Natural killer cell treated with Interleukin-12 subunit alpha and Interleukin-12 subunit beta and Interleukin-15 and Interleukin-18, amount 100 ng/mL, for 72 hours (primary cell): ENCODE results near the gene ZNF3. TPM values are rescaled to one million over a fixed set of nuclear protein-coding genes. Genes with fewer than 3 reads are reported as not detected.

Experiments
- ATAC-seq, 2 donors: fragments of 150-1000 bp; cut with Tn5 transposase in 1 of 2; sonication (Bioruptor Pico), chemical (Tn5 transposase) in 1 of 2; 2 replicates each; pipeline ENCODE4 v1.10.0; 2021
- DNase-seq: peaks from one replicate; pipeline ENCODE4 v3.0.0; 2022; ENCODE audit warnings: low spot score
- H3K27ac Mint-ChIP-seq, 2 donors: 1 replicate in 1 of 2; 2 replicates in 1 of 2; pipeline ENCODE4 v1.8.0; 2022; ENCODE audit warnings: mixed read lengths in 2 of 2, mild to moderate bottlenecking in 1 of 2, moderate library complexity in 1 of 2
- H3K27me3 Mint-ChIP-seq, 2 donors: 1 replicate in 1 of 2; 2 replicates in 1 of 2; pipeline ENCODE4 v1.8.0; 2022; ENCODE audit warnings: mixed read lengths in 2 of 2
- H3K36me3 Mint-ChIP-seq: one replicate; pipeline ENCODE4 v1.8.0; 2022; ENCODE audit warnings: mixed read lengths
- H3K4me1 Mint-ChIP-seq, 2 donors: 1 replicate in 1 of 2; 2 replicates in 1 of 2; pipeline ENCODE4 v1.8.0; 2022; ENCODE audit warnings: low read depth in 2 of 2, mixed read lengths in 2 of 2, mild to moderate bottlenecking in 1 of 2
- H3K4me3 Mint-ChIP-seq: one replicate; pipeline ENCODE4 v1.8.0; 2022; ENCODE audit warnings: mixed read lengths
- H3K9me3 Mint-ChIP-seq: 2 replicates; pipeline ENCODE4 v1.8.0; 2022; ENCODE audit warnings: mixed read lengths
- total RNA-seq, 2 donors: library from RNA; stranded (reverse); gene quantifications; one replicate each; pipeline ENCODE4 v1.2.3, GENCODE V29; 2022

The ZNF3 gene
- total RNA-seq, 2 donors from 2014 or later = 19.6 to 33.6 TPM

GRCh38 chr7:100035876-100036275 is 45.6 kb downstream of the ZNF3 start:
- Mint-ChIP-seq H3K27me3 (no peaks in the 10 kb centered on the region), H3K36me3 (peaks cover 25% of the 10 kb centered on the region), H3K27ac (no peak overlapping the region), H3K4me3 (no peak overlapping the region), H3K4me1 (peaks cover 0 to 6% of the 10 kb centered on the region in 2 donors), H3K9me3 (no peaks in the 10 kb centered on the region)
- ATAC-seq (no peak), DNase-seq (no peak)

GRCh38 chr7:100034871-100035510 is 46.5 kb downstream of the ZNF3 start:
- Mint-ChIP-seq H3K9me3 (no peaks in the 10 kb centered on the region), H3K4me3 (no peak overlapping the region), H3K27ac (peak overlapping the region in 1 of 2 donors; percentile 4), H3K27me3 (no peaks in the 10 kb centered on the region), H3K36me3 (peaks cover 30% of the 10 kb centered on the region), H3K4me1 (peaks cover 0 to 8% of the 10 kb centered on the region in 2 donors)
- ATAC-seq (no peak), DNase-seq (no peak)

- peak overlapping the region in 1 of 2 donors; percentile 11 for H3K27ac Mint-ChIP-seq
- peaks cover 30% of the 10 kb centered on the region for H3K36me3 Mint-ChIP-seq
- DNase-seq = no peak
- H3K9me3 Mint-ChIP-seq = no peaks in the 10 kb centered on the region
- no peak for ATAC-seq
- H3K4me3 Mint-ChIP-seq = no peak overlapping the region
- no peaks in the 10 kb centered on the region for H3K27me3 Mint-ChIP-seq
- H3K4me1 Mint-ChIP-seq = peaks cover 0 to 10% of the 10 kb centered on the region in 2 donors
Measured at GRCh38 chr7:100033526-100033925, 48.0 kb downstream of the ZNF3 start.

GRCh38 chr7:100029596-100029995 is 51.9 kb downstream of the ZNF3 start:
- Mint-ChIP-seq H3K4me3 (no peak overlapping the region), H3K9me3 (no peaks in the 10 kb centered on the region), H3K4me1 (peaks cover 0 to 10% of the 10 kb centered on the region in 2 donors), H3K36me3 (peaks cover 17% of the 10 kb centered on the region), H3K27ac (peak overlapping the region in 1 of 2 donors; percentile 34), H3K27me3 (no peaks in the 10 kb centered on the region)
- ATAC-seq (no peak), DNase-seq (no peak)

- Mint-ChIP-seq H3K27me3 (no peaks in the 10 kb centered on the region), H3K36me3 (peaks cover 10% of the 10 kb centered on the region), H3K27ac (no peak overlapping the region), H3K4me3 (no peak overlapping the region), H3K9me3 (no peaks in the 10 kb centered on the region), H3K4me1 (peaks cover 0 to 16% of the 10 kb centered on the region in 2 donors)
- ATAC-seq (no peak), DNase-seq (no peak)
Measured at GRCh38 chr7:100027197-100027596, 54.3 kb downstream of the ZNF3 start.

GRCh38 chr7:100024020-100024619 is 57.4 kb downstream of the ZNF3 start:
- Mint-ChIP-seq H3K9me3 (no peaks in the 10 kb centered on the region), H3K4me1 (peaks cover 13 to 25% of the 10 kb centered on the region in 2 donors), H3K36me3 (peaks cover 4% of the 10 kb centered on the region), H3K4me3 (peak overlapping the region; percentile 22), H3K27me3 (no peaks in the 10 kb centered on the region), H3K27ac (peak overlapping the region; percentile 76 to 77)
- ATAC-seq (no peak), DNase-seq (no peak)

- Mint-ChIP-seq H3K9me3 (no peaks in the 10 kb centered on the region), H3K27ac (peak overlapping the region; percentile 76 to 77), H3K4me3 (peak overlapping the region; percentile 20), H3K27me3 (no peaks in the 10 kb centered on the region), H3K36me3 (peaks cover 4% of the 10 kb centered on the region), H3K4me1 (peaks cover 13 to 28% of the 10 kb centered on the region in 2 donors)
- no peak for DNase-seq
- ATAC-seq = no peak
Measured at GRCh38 chr7:100023526-100023925, 58.0 kb downstream of the ZNF3 start.

GRCh38 chr7:100022621-100023020 is 58.9 kb downstream of the ZNF3 start:
- peak overlapping the region; percentile 30 for H3K4me3 Mint-ChIP-seq
- peaks cover 19 to 33% of the 10 kb centered on the region in 2 donors for H3K4me1 Mint-ChIP-seq
- H3K27ac Mint-ChIP-seq = peak overlapping the region; percentile 76 to 77
- H3K36me3 Mint-ChIP-seq = peaks cover 8% of the 10 kb centered on the region
- H3K9me3 Mint-ChIP-seq = no peaks in the 10 kb centered on the region
- no peak for DNase-seq
- H3K27me3 Mint-ChIP-seq = no peaks in the 10 kb centered on the region
- ATAC-seq = no peak

- H3K4me3 Mint-ChIP-seq = peak overlapping the region; percentile 58
- H3K27ac Mint-ChIP-seq = peak overlapping the region; percentile 76 to 77
- peak; percentile 59 to 80 for ATAC-seq
- H3K9me3 Mint-ChIP-seq = no peaks in the 10 kb centered on the region
- H3K36me3 Mint-ChIP-seq = peaks cover 13% of the 10 kb centered on the region
- no peak for DNase-seq
- peaks cover 29 to 41% of the 10 kb centered on the region in 2 donors for H3K4me1 Mint-ChIP-seq
- H3K27me3 Mint-ChIP-seq = no peaks in the 10 kb centered on the region
Measured at GRCh38 chr7:100021297-100021696, 60.2 kb downstream of the ZNF3 start.

Other genes with a start within 250 kb of the ZNF3 start
- under 1 TPM in 1 of 2 donors, not detected in 1; 0.36 TPM for gene OR2AE1, start 204.7 kb downstream of the ZNF3 start, total RNA-seq
- gene TRIM4, start 162.2 kb downstream of the ZNF3 start, total RNA-seq = 10 to 100 TPM; 29.9 to 30.8 TPM
- gene GJC3, start 152.1 kb downstream of the ZNF3 start, total RNA-seq = not detected
- not detected for gene AZGP1, start 105.7 kb downstream of the ZNF3 start, total RNA-seq
- gene ZKSCAN1, start 66.1 kb downstream of the ZNF3 start, total RNA-seq = 10 to 100 TPM; 64.9 to 70.6 TPM
- gene ZSCAN21, start 31.9 kb downstream of the ZNF3 start, total RNA-seq = 10 to 100 TPM in 1 of 2 donors, 1 to 10 TPM in 1; 8.7 to 11.0 TPM
- 10 to 100 TPM; 81.8 to 88.8 TPM for gene COPS6, start 7.2 kb upstream of the ZNF3 start, total RNA-seq
- 100 to 1,000 TPM; 248 to 526 TPM for gene MCM7, start 19.7 kb upstream of the ZNF3 start, total RNA-seq
- gene AP4M1, start 19.9 kb upstream of the ZNF3 start, total RNA-seq = 10 to 100 TPM in 1 of 2 donors, 1 to 10 TPM in 1; 8.9 to 16.9 TPM
- 10 to 100 TPM; 46.3 to 69.1 TPM for gene TAF6, start 37.6 kb upstream of the ZNF3 start, total RNA-seq
- gene CNPY4, start 37.9 kb upstream of the ZNF3 start, total RNA-seq = 10 to 100 TPM; 17.5 to 19.1 TPM
- 1 to 10 TPM; 3.4 to 6.5 TPM for gene MBLAC1, start 45.2 kb upstream of the ZNF3 start, total RNA-seq
- 100 to 1,000 TPM; 124 to 145 TPM for gene LAMTOR4, start 67.2 kb upstream of the ZNF3 start, total RNA-seq
- gene TRAPPC14, start 77.0 kb upstream of the ZNF3 start, total RNA-seq = 10 to 100 TPM; 46.2 to 52.7 TPM
- 1 to 10 TPM in 1 of 2 donors, under 1 TPM in 1; 0.57 to 1.1 TPM for gene GAL3ST4, start 86.9 kb upstream of the ZNF3 start, total RNA-seq
- 1 to 10 TPM; 2.6 to 2.7 TPM for gene GPC2, start 95.7 kb upstream of the ZNF3 start, total RNA-seq
- gene STAG3, start 96.2 kb upstream of the ZNF3 start, total RNA-seq = 10 to 100 TPM; 13.7 to 24.4 TPM
- 10 to 100 TPM; 32.2 to 43.9 TPM for gene PVRIG, start 138.2 kb upstream of the ZNF3 start, total RNA-seq
- gene SPDYE3, start 226.0 kb upstream of the ZNF3 start, total RNA-seq = not detected